GM18498 (cell line): ENCODE measurements around the gene PLXND1.
"Not testable (repeated sequence)": the region's sequence is repeated elsewhere in the genome, so short reads cannot be mapped to it uniquely, and the experiment has no call there.

Source experiments
- ATAC-seq: cut with Tn5 transposase; IDR thresholded peaks from one replicate; pipeline ENCODE4 v1.9.1; 2021; ENCODE audit warnings: mild to moderate bottlenecking, moderate library complexity; ENCODE audit not compliant: unreplicated experiment

PLXND1 gene

DNA sequence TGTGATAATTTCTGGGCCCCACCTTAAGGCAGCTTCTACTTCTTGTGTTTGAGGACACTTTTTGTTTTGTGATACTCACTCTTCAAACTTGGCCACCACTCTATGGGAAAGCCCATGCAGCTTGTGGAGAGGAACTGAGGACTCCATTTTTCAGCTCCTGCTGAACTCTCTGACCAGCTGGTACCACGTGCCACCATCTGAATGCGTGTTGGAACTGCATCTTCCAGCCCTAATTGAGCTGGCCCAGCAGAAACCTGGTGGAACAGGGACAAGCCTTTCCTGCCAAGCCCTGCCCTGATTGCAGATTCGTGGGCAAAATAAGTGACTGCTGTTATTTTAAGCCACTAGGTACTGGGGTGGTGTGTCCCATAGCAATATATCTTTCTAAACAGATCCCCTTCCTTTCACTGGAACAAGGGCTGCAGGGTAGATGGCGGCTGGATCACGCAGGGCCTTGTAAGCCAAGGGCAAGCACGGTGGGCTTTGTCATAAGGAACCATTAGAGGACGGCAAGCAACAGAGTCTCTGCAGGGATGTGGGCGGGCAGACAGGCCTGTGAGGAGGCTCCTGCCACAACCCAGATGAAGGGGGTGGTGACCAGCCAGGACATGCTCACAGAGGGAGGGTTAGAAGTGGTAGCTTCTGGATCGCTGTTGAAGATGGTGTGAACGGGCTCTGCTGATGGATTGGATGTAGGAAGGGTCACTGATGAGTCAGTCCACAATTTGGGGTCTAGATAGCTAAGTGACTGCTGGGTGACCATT lies 54.0 kb downstream of the PLXND1 start:
- ATAC-seq, result no peak

DNA sequence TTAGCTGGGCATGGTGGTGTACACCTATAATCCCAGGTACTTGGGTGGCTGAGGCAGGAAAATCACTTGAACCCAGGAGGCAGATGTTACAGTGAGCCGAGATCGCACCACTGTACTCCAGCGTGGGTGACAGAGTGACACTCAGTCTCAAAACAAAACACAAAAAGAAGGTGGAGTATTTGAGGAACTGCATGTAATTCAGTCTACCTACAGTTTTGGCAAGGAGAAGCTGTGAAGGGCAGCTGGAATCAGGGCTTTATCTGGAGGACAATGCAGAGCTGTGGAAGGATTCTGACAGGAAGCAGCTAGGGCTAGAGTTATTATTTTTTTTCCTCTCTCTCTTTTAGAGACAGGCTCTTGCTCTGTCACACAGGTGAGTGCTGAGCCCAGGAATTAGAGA lies 56.7 kb downstream of the PLXND1 start:
- no peak for ATAC-seq

DNA sequence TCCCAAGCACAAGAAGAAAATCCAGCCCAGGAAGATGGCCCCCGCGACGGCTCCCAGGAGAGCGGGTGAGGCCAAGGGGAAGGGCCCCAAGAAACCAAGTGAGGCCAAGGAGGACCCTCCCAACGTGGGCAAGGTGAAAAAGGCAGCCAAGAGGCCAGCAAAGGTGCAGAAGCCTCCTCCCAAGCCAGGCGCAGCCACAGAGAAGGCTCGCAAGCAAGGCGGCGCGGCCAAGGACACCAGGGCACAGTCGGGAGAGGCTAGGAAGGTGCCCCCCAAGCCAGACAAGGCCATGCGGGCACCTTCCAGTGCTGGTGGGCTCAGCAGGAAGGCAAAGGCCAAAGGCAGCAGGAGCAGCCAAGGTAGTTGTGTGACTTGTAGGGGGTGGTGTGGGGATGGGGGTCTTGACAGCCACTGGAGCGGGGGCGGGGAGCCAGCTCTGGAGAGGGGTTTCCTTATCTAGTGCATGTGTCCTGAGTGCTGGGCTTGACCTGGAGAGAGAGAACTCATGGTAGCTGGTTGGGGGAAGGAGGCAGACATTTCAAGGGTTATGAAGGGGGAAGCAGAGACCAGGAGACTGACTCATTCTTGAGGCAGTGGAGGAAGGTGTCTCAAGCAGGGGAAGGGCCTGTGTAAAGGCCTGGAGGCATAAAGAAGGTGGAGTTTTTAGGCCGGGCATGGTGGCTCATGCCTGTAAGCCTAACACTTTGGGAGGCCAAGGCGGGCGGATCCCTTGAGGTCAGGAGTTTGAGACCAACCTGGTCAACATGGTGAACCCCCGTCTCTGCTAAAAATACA lies 57.3 kb downstream of the PLXND1 start:
- no peak for ATAC-seq

DNA sequence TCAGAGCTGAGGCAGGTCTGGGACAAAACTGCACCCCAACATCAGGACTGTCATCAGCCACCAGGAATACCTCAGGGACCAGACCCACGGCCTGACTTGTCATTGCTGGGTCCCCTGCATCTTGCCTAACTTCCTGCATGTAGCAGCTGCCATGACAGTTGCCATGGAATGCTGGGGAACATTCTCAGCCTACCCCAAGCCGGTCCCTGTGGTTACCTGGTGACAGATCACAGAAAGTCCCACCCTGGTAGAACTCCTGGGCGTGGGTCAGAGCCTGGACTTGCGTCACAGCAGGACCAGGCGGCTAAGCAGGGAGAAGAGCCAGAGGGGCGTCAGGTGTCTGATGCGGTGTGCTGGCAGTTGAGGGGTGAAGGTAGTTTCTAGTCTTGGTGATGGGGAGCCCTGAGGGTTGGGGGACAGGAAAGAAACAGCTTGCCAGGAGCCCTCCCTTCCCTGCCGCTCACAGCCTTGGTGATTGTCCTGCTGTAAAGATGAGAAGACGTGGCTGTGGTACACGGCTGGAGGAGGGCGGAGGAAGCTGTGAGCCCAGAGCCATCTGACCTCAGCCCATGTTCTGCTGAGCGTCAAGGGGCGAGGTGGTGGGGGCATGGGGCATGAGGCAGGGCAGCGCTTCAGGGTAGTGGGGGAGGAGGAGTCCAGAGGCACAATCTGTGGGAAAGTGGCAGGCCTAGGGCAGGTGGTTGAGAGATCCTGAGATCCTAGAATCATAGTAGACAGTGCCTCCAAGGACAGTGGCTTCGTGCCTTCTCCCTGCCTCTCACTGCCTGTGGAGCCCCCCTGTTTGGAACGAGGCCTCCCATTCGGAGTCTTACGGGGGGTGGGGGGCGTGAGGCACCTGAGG lies 58.1 kb downstream of the PLXND1 start:
- ATAC-seq, result no peak

DNA sequence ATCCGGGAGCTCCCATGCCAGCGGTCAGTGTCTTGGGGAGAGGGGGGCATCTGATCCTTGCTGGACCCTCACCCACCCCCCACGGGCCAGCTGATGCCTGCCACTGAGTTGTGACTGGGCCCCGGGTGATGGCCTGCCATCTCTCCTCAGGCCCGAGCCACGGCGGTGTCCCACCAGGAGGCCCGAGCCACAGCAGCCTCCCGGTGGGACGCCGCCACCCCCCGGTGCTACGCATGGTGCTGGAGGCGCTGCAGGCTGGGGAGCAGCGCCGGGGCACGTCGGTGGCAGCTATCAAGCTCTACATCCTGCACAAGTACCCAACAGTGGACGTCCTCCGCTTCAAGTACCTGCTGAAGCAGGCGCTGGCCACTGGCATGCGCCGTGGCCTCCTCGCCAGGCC lies 59.2 kb downstream of the PLXND1 start:
- ATAC-seq, result no peak

DNA sequence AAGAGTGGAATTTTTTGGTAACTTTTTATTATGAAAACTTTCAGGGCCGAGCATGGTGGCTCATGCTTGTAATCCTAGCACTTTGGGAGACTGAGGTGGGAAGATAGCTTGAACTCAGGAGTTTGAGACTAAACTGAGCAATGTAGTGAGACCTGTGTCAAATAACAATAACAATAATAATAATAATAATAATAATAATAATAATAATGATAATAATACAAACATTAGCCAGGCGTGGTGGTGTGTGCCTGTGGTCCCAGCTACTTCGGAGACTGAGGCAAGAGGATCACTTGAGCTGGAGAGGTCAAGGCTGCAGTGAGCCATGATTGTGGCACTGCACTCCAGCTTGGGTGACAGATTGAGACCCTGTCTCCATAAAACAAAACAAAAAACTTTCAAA lies 60.5 kb downstream of the PLXND1 start:
- ATAC-seq, result not testable (repeated sequence)

DNA sequence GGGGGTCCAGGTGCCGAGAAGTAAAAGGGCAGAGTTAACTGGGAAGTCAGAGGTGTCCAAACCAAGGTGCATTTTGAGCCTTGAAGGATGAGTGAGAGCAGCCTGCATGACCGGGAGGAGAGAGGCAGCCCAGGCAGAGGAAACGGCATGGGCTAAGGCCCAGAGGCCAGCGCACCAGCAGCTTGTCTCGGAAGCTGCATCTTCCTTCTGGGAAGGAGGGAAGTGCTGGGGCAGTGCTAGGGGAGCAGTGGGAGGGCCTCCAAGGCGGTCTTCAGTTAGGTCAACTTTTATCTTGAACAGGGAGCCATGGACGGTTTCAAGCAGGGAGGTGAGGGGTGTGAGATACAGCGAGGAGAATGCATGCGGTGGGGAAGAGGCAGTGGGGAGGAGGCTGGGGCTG lies 62.5 kb downstream of the PLXND1 start:
- ATAC-seq, result no peak

DNA sequence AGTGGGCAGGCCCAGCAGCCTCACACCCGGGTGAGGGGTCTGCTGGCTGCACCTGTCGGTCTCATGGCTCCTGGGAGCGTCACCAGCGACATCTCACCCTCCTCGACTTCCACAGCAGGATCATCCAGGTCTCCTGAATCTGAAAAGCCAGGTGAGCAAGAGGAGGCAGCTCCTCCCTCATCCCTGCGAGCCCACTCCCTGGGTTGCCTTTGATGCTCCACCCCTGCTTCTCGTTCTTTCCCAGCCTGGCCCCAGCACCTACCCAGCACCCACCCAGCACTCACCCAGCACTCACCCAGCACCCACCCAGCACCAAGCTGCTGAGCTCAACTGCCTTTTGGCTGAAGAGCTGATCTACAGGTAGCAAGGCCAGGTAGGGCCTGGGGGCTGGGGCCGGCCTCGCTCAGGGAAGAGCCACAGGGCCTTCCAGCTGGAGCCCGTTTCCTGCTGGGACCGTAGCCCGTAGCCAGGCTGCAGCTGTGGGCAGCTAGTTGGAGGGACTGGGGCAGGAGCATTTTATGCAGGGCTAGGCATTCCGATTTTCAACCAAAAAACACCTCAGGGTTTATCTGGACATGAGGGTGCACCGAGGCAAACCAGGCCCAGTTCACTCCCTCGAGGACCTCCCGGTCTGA lies 63.2 kb downstream of the PLXND1 start, which contains the start of gene H1-8:
Gene H1-8, plus strand, starts transcription at position 20 of the 635 bp plus-strand sequence. Its CDS starts 44 bp downstream, at position 64.
- no peak for ATAC-seq

DNA sequence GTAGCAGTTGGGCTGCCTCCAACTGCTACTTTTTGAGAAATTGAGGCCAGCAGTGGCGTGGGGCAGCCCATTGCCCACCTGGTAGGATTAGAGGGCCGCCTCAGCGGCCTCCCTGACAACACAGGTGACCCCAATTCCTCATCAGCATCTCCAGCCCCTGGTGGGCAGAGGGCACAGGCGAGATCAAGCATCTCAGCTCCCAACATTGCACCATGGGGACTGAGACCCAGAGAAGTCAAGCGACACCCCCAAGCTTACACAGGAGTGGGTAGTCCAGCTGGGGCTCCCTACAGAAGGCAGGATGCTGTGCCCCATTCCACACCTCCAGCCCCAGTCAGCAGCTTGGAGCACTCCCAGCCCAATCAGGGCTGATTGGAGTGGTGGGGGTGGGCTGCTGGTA lies 63.7 kb downstream of the PLXND1 start:
- ATAC-seq, result no peak

DNA sequence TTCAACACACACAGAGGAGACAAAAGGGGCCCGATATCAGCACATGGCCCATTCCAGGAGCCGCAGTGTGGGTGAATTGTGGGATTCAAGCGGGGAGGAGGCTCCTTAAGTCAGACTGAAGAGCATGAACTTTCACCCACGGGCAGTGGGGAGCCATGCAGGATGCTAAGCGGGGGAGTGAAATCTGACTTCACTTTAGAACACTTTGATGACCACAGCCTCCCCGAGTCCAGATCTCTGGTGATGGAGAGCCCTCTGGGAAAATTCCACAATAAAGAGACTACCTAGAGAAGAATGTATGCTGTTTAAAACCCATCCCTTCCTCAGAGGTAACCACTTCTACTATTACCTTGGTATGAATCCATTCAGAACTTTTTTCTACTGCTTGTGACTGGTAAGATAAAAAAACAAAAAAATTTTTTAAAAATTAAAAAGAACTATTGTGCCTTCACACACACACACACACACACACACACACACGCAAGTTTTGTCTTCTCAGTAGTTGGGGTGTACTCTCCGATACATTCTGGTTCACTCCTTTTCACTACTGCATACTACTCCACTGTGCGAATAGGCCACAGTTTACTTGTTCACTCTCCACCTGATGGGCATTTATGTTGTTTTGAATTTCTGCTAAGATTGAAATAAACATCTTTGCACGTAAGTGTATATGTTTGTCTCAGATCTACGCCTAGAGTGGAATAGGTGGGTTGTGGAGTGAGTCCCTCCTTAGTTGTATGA lies 65.5 kb downstream of the PLXND1 start:
- no peak for ATAC-seq

DNA sequence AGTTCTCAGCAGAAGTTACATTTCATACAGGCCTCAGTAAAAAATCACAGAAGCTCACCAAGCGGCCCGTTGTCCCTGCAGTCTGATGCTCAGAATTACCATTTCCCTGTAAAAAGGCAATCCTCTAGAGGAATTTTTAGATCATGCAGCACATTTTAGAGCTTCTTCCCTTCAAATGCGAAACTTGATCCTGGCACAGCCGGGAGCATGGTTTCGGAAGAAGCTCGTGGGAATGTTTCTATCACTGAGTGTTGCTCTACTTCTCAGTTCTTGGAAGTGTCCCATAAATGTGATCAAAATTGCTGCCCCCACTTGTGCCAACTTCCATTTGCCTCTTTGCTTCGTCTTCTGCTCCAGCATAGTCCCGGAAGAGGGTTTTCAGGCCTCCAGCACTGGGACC lies 67.3 kb downstream of the PLXND1 start:
- no peak for ATAC-seq

DNA sequence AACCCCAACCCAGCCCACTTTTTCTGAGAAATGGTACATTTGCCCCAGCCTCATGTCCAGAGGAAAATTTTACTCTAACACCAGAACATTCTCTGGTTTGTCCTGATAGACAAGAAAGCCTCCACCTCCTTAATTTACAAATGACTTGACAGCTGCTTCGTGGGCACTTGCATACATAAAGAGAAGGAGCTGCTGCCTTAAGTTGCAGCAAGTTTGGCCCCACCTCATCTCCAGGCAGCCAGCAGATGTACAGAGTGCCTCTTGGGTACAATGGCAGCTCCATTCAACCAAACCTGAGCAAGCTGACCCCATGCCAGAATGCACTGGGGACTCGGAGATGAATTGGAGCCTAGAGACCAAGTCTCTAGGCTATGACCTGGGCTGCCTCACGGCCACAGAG lies 69.7 kb downstream of the PLXND1 start:
- ATAC-seq, result no peak

DNA sequence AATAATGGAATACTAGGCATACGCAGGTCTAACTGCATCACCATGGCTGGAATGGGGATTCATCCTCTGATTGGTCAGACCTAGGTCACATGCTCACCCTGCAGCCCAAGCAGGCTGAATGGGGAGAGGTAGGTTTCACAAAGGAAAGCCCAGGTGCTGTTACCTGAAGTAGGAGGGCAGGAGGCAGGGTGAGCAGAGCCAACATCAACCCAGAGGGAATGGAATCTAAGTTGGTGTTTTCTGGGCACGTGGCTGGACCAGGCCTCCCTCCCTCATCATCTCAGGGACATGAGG lies 70.2 kb downstream of the PLXND1 start:
- ATAC-seq, result no peak

DNA sequence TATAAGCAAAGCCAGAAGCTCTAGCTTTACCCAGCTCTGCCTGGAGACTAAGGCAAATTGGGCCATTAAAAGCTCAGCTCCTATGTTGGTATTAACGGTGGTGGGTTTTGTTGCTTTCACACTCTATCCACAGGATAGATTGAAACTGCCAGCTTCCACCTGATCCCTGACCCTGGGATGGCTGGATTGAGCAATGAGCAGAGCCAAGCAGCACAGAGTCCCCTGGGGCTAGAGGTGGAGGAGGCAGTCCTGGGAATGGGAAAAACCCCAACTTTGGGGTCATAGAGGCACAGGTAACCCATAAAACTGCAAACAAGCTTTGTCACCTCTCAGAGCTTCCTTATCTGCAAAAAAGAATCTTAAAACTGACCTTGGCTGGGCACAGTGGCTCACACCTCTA lies 71.4 kb downstream of the PLXND1 start:
- no peak for ATAC-seq

DNA sequence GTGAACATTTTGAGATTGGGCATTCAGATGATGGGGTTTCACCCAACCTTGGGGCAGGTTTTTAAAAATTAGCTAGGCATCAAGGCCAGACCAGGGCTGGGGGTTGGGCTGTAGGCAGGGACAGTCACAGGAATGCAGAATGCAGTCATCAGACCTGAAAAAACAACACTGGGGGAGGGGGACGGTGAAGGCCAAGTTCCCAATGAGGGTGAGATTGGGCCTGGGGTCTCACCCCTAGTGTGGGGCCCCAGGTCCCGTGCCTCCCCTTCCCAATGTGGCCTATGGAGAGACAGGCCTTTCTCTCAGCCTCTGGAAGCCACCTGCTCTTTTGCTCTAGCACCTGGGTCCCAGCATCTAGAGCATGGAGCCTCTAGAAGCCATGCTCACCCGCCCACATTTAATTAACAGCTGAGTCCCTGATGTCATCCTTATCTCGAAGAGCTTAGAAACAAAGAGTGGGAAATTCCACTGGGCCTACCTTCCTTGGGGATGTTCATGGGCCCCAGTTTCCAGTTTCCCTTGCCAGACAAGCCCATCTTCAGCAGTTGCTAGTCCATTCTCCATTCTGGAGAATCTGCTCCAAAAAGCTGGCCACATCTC lies 71.9 kb downstream of the PLXND1 start:
- ATAC-seq, result no peak

DNA sequence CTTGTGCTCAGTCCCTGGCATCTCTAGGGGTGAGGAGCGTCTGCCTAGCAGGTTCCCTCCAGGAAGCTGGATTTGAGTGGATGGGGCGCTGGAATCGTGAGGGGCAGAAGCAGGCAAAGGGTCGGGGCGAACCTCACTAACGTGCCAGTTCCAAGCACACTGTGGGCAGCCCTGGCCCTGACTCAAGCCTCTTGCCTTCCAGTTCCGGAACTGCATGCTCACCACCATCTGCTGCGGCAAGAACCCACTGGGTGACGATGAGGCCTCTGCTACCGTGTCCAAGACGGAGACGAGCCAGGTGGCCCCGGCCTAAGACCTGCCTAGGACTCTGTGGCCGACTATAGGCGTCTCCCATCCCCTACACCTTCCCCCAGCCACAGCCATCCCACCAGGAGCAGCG lies 73.1 kb downstream of the PLXND1 start:
- no peak for ATAC-seq

DNA sequence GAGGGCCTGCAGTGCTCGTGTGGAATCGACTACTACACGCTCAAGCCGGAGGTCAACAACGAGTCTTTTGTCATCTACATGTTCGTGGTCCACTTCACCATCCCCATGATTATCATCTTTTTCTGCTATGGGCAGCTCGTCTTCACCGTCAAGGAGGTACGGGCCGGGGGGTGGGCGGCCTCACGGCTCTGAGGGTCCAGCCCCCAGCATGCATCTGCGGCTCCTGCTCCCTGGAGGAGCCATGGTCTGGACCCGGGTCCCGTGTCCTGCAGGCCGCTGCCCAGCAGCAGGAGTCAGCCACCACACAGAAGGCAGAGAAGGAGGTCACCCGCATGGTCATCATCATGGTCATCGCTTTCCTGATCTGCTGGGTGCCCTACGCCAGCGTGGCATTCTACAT lies 74.2 kb downstream of the PLXND1 start:
- ATAC-seq, result no peak

DNA sequence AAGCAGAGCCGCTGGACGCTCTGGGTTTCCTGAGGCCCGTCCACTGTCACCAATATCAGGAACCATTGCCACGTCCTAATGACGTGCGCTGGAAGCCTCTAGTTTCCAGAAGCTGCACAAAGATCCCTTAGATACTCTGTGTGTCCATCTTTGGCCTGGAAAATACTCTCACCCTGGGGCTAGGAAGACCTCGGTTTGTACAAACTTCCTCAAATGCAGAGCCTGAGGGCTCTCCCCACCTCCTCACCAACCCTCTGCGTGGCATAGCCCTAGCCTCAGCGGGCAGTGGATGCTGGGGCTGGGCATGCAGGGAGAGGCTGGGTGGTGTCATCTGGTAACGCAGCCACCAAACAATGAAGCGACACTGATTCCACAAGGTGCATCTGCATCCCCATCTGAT lies 74.8 kb downstream of the PLXND1 start:
- no peak for ATAC-seq

DNA sequence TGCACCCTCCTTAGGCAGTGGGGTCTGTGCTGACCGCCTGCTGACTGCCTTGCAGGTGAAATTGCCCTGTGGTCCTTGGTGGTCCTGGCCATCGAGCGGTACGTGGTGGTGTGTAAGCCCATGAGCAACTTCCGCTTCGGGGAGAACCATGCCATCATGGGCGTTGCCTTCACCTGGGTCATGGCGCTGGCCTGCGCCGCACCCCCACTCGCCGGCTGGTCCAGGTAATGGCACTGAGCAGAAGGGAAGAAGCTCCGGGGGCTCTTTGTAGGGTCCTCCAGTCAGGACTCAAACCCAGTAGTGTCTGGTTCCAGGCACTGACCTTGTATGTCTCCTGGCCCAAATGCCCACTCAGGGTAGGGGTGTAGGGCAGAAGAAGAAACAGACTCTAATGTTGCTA lies 75.7 kb downstream of the PLXND1 start:
- ATAC-seq, result no peak

DNA sequence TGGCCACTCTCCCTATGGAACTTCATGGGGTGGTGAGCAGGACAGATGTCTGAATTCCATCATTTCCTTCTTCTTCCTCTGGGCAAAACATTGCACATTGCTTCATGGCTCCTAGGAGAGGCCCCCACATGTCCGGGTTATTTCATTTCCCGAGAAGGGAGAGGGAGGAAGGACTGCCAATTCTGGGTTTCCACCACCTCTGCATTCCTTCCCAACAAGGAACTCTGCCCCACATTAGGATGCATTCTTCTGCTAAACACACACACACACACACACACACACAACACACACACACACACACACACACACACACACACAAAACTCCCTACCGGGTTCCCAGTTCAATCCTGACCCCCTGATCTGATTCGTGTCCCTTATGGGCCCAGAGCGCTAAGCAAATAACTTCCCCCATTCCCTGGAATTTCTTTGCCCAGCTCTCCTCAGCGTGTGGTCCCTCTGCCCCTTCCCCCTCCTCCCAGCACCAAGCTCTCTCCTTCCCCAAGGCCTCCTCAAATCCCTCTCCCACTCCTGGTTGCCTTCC lies 76.2 kb downstream of the PLXND1 start:
- no peak for ATAC-seq
